ENCODE measurements around the gene ACAP3.

DNA sequence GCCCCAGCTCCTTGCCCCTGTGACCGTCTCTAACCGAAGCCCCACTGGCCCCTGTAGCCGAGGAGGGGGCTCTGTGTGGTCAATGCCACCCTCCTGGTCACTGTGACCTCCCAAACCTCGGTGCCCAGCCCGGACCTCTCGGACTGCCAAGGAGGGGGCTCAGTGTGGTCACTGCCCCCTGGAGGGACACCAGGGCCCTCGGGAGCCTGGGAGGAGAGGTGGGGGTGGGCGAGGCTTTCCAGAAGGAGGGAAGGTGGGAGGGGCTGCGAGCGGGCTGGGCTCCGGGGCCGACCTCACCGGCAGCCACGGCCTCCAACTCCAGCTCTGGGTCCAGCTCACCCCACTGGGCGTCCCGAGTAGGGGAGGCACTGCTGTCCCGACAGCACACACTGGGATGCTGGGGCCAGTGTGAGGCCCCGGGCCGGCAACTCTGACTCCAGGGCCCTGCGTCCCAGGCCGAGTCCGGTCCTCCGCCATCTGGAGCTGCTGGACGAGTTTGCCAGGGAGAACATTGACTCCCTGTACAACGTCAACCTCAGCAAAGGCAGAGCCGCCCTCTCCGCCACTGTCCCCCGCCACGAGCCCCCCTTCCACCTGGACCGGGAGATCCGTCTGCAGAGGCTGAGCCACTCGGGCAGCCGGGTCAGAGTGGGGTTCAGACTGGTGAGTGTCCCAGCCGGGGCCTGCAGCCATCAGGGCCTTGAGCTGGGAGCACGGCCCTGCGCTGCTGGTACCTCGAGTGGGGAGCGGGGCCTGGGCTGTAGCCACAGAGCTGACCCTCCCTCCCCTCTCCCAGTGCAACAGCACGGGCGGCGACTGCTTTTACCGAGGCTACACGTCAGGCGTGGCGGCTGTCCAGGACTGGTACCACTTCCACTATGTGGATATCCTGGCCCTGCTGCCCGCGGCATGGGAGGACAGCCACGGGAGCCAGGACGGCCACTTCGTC is 21.1 kb downstream of the ACAP3 start:
- TF ChIP-seq, protein P1, sequence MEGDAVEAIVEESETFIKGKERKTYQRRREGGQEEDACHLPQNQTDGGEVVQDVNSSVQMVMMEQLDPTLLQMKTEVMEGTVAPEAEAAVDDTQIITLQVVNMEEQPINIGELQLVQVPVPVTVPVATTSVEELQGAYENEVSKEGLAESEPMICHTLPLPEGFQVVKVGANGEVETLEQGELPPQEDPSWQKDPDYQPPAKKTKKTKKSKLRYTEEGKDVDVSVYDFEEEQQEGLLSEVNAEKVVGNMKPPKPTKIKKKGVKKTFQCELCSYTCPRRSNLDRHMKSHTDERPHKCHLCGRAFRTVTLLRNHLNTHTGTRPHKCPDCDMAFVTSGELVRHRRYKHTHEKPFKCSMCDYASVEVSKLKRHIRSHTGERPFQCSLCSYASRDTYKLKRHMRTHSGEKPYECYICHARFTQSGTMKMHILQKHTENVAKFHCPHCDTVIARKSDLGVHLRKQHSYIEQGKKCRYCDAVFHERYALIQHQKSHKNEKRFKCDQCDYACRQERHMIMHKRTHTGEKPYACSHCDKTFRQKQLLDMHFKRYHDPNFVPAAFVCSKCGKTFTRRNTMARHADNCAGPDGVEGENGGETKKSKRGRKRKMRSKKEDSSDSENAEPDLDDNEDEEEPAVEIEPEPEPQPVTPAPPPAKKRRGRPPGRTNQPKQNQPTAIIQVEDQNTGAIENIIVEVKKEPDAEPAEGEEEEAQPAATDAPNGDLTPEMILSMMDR (IDR thresholded peaks at IDR 0.05), result no peak
- TF ChIP-seq, protein P2, sequence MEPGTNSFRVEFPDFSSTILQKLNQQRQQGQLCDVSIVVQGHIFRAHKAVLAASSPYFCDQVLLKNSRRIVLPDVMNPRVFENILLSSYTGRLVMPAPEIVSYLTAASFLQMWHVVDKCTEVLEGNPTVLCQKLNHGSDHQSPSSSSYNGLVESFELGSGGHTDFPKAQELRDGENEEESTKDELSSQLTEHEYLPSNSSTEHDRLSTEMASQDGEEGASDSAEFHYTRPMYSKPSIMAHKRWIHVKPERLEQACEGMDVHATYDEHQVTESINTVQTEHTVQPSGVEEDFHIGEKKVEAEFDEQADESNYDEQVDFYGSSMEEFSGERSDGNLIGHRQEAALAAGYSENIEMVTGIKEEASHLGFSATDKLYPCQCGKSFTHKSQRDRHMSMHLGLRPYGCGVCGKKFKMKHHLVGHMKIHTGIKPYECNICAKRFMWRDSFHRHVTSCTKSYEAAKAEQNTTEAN (CRISPR knock-in tag; IDR thresholded peaks at IDR 0.05), result no peak
- TF ChIP-seq, protein P3, sequence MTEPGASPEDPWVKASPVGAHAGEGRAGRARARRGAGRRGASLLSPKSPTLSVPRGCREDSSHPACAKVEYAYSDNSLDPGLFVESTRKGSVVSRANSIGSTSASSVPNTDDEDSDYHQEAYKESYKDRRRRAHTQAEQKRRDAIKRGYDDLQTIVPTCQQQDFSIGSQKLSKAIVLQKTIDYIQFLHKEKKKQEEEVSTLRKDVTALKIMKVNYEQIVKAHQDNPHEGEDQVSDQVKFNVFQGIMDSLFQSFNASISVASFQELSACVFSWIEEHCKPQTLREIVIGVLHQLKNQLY (CRISPR knock-in tag; IDR thresholded peaks at IDR 0.05), result no peak

All from WTC11 (cell line).